ENCODE data around the gene CPED1.

Gene CPED1

DNA sequence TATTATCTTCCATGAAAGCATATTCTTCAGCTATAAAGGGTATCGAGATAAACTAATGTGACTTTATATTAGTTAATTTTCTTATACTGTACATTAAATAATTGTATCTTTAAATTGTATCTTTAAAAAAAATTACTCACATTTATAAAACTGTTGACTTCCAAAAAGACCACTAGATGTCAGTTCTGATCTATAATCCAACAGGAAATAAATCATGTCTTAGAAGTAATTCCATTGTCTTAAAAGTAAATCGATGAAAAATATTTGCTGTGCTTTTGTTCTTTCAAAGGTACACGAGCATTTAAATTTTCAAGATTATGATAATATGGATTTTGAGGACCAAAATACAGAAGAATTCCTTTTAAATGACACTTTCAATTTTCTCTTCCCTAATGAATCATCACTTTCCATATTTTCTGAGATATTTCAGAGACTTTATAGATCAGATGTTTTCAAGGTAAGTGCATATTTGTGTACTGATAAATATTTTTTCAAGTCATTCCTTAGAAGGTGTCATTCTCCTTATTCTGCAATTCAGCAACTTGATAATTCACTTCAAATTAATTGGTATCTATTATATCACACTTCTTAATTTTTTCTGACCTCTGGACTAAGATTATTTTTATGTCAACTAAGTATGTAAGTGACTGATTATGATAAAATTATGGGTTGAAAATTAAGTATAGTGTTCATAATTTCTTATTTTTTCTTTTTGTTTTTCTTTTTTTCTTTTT lies 138.5 kb downstream of the CPED1 start:
- no peak overlapping the region for H3K4me3 ChIP-seq (ENCODE audit: low read depth, low read length)

DNA sequence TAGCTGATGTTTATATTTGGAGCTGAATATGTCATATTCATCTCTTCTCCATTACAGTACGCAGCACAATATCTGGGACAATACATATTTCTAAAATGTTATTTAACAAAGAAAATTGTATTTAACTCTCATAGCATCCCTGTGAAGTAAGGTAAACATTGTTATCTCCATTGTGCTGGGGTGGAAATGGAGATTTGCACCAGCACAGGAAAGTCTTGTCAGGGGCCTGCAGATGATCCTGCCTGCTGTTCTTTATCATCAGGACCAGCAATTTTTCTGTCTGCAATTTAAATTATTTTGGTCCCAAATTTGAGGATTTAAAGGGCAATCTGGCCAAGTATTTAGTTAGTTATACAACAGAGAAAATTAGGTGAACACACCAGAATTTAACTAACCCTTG lies 144.4 kb downstream of the CPED1 start:
- no peak overlapping the region for H3K4me3 ChIP-seq (ENCODE audit: low read depth, low read length)

DNA sequence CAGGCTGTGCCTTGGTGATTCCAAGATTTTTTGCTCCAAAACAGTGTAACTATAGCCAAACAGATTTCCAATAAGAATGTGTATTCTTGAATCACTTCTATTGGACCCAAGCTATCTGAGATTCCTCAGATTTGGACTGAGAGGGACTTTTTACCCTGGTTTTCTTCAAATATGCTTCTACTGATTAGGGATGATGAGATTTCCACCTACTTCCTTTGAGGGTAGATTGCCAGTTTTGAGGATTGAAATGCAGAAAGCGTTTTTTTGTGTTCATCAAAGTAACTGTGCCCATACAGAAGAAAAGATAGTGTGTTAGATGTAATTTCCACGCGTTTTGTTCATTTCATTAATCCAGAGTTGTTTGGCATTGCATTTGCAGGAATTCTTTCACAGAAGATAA lies 144.9 kb downstream of the CPED1 start:
- no peak overlapping the region for H3K4me3 ChIP-seq (ENCODE audit: low read depth, low read length)

DNA sequence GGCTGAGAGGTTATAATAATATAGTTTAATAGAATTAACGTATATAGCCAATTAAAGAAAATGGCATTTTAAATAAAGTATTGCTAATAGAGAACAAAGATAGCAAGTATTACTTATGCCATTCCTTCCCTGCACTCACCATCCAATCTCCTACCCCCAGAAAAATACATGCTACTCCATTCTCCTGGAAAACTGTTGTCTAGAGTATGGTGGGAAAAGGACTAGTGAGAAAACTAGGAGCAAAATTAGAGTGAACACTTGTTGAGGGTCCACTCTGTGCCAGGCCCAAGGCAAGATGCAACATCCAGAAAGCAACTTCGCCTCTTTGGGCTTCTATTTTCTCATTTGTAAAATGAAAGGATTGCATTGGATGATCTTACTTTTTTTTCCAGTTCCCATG lies 149.1 kb downstream of the CPED1 start:
- H3K4me3 ChIP-seq (ENCODE audit: low read depth, low read length): no peak overlapping the region

DNA sequence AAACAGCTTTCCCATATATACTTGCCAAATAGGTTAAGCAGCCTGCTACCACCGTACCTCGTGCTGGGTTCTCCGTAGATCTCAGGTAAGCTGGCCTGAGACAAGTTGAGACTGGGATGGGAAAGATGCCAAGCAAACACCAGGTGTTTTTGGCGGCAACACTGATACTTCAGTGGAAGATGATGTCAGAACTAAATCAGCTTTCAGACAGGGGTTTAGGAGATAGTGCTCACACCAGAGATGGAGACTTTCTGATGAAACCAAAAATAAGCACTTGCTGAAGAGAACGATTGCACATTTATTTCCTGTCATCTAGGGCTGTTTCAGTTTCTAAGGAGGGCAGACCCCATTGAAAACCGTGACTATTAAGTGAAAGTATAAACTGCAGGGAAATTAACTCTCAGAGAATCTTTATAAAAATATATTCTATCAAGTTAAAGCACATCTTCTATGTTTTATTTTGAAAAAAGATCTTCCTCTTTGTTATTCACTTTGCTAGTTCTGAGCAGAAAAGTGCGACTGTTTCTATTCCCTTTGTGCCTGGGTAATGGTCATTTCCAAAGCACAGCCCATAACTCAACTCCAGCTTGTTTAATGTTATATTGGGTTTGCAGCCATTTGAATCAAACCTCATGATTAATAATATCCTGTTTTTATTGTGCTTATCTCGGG lies 149.9 kb downstream of the CPED1 start:
- H3K4me3 ChIP-seq (ENCODE audit: low read depth, low read length): no peak overlapping the region

DNA sequence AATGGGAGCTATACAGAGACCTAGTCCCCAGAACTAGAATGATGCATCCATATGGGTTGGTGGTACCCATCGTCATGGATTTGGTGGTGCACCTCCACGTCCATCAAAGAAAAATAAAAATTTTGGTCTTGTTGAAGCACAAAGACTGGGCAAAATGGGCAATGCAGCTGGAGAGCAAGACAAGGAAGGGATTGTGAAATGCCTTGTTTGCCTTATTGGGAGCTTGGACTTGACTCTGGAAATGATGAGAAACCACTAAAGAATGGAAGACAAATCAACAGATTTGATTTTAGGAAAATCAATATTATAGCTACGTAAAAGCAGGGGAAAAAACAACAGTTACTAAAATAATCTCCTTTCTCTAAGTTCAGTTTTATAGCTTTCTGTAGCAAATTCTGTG lies 150.9 kb downstream of the CPED1 start:
- H3K4me3 ChIP-seq (ENCODE audit: low read depth, low read length): no peak overlapping the region

DNA sequence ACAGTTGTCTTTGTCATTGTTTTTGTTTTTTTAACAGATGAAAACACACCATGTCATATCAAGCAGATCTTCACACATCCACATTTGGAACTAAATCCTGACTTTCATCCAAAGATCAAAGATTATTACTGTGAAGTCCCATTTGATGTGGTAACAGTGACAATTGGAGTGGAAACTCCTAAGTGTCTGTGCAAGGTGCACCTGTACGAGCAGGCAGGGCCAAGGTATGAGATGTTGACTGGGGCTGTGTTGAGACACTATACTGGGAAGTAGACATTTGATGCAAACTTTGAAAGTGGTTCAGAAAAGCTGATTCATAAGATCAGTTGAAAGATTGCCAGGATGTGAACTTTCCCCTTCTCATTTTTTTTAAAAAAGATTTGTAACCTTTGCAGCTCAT lies 152.3 kb downstream of the CPED1 start:
- no peak overlapping the region for H3K4me3 ChIP-seq (ENCODE audit: low read depth, low read length)

DNA sequence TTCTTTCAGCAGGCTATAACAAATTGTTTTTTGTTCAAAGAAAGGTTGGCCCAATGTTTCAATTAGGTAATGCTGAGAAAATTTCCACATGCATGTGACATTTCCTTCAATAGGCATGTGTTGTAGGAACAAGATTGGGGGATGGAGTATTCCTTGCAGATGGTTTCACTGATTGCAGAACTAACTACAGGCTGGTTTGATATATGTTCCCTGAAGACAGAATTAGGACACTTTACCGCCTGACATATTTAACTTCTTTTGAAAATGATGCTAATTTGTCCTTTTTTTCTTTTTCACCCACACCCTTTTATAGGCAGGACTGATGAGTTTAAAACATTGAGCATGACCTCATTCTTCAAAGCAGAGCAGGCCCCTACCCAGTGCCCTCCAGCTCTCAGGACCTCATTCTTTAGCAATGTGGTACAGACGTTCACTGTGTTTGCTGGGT lies 163.3 kb downstream of the CPED1 start:
- no peak overlapping the region for H3K4me3 ChIP-seq (ENCODE audit: low read depth, low read length)

DNA sequence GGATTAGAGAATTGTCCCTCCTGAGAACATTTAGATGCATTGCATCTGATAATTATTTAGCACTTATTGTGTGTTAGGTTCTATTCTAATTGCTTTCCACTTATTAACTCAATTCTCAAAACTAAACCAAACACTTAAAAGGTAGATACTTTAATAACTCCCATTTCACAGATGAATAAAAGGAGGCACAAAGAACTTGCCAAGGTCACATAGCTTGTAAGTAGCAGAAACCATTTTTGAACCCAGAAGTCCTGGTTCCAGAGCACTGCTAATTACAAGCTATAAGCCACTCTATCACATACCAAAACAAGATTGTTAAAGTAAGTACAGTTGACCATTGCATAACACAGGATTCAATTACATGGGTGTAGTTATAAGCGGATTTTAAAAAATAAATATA lies 164.9 kb downstream of the CPED1 start:
- H3K4me3 ChIP-seq (ENCODE audit: low read depth, low read length): no peak overlapping the region

DNA sequence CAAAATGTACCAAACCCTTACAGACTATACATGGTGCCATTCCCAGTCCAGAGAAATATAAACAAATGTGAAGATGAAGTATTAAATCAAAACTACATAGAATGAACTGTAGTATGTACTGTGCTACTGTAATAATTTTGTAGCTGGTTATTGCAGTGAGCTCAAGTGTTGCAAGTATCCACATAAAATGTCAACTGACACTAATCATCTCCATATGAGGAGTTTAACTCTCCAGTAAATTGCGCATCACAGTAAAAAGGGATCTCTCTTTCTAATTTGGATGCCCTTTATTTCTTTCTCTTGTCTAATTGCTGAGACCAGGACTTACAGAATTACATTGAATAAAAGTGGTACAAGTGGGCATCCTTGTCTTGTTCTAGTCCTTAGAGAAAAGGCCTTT lies 165.5 kb downstream of the CPED1 start:
- H3K4me3 ChIP-seq (ENCODE audit: low read depth, low read length): no peak overlapping the region

DNA sequence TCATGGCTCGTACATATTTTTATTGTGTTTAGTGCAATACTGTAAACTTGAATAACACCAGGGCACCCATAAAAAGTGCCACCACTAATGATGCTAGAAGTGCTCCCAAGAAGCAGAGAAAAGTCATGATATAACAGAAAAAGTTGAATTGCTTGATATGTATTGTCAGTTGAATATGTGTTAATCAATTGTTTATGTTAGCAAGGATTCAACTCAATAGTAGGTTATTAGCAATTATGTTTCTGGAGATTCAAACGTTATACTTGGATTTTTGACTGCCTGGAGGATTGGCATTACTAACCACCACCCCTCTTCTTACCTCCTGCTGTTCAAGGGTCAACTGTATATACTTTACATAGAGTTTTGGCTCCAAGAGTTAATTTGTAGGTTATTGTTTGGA lies 168.3 kb downstream of the CPED1 start:
- H3K4me3 ChIP-seq (ENCODE audit: low read depth, low read length): no peak overlapping the region

DNA sequence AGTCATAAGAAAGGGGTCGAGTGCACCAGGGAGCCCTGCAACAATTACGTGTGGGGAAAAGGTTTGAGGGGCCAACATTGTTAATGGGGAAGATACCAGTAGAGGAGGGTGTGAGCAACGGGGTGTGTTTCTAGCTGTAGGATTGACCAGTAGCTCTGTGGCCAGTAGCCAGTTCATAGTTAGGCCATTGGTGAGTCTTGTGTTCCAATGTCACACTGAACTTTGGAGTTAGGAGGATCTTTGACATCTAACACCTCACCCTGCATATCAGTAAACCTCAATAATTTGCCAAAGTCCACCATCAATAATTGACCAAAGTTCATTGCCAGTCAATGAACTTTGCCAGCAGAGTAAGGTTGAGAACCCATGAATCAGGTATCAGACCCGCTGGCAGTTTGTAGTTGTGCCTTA lies 168.8 kb downstream of the CPED1 start:
- no peak overlapping the region for H3K4me3 ChIP-seq (ENCODE audit: low read depth, low read length)

DNA sequence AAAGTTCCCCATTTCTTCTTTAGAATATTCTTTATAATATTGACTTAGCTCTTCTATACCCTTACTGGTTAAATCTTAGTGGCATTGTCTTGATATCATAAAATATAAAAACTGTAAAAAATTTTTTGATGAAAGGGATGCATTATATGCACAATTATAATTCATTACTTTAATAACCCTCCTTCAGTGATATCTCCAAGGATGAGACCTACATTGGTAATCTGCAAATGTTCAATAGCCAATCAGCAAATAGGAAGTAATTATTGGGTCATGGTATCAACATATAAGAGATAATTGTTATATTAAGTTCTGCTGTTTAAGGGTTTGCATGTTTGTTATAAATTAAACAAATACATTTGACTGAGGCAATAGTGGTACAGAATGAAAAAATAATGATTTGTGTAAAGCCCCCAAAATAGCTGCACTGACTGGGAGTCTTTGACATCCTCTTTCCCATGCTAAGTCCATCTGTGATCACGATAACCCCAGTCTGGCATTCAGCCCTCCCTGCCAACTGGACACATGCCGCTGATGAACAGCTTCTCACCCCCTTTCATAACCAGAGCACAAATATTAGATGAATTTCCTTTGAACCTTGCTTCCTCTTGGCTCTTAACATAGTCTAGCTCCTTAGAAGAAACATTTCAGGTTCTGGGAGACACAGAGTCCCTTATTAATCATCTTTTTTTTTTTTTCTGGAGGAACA lies 169.5 kb downstream of the CPED1 start:
- no peak overlapping the region for H3K4me3 ChIP-seq (ENCODE audit: low read depth, low read length)

DNA sequence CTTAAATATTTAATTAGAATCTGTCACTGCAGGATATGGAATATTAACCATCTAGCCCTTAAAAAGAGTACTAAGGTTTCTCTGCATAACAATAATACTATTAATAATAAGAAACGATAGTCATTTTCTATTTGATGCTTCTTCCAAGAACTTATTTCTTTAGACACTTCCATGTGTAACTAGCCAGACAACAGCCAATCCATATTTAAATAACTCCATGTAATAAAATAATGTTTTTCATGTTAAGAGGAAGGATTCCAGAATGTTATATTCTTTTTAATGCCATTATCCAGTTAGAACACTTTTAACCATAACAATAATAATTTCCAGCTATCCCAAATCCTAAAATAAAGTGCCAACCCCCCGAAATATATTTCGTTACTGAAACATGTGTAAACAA lies 170.2 kb downstream of the CPED1 start:
- no peak overlapping the region for H3K4me3 ChIP-seq (ENCODE audit: low read depth, low read length)

DNA sequence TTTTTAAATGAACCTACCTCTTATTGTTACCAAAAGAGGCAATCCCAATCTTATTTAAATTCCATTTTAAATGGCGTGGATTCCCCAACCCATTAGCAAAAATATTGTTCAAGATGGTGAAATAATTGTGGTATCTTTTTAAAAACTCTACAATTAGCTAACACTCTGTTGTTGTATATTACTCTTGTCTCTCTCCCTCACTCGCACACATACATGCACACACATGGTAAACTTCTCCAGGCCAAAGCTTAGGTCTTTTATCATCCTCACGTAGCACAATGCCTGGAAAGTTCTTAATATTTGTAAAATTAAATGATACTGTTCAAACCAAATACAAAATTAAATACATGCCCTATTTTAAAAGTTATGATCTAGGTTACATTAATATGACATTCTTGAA lies 171.0 kb downstream of the CPED1 start:
- H3K4me3 ChIP-seq (ENCODE audit: low read depth, low read length): no peak overlapping the region

DNA sequence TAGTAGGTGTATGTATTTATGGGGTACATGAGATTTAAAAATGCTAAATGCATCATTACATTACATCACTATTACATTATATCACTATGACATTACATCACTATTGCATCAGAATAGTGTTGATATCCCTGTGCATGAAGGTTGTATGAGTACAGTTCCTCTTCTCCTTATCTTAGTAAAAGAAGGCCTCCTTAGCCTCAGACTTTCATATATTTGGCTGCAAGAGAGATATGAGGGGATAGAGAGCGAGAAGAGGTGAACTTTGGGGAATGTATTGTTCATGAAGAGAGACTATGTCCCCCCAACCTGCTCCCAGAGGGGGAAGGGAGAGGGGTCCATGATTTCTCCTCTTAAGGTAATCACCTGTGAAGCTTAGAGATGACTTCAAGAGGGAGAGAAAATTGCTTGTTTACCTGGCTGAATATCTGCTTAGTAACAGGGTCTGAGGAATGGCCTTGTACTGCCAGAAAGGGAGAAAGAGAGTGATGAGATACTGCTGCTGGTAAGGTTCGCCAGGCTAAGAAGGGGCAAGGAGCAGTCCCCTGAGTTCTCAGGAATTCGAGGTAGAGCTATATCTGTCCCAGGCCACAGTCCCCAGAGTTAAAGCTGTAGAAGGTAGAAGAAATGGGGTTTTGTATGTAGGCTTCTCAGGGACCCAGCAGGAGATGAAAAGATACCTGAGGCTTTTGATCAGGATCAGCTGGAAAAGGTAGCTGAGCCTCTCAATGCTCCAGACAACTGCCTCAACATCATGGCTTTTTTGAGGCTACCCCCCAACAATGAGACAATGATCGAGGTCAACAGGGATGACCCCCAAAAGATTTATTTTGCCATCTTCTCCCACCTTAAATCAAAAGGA lies 171.9 kb downstream of the CPED1 start:
- H3K4me3 ChIP-seq (ENCODE audit: low read depth, low read length): no peak overlapping the region

DNA sequence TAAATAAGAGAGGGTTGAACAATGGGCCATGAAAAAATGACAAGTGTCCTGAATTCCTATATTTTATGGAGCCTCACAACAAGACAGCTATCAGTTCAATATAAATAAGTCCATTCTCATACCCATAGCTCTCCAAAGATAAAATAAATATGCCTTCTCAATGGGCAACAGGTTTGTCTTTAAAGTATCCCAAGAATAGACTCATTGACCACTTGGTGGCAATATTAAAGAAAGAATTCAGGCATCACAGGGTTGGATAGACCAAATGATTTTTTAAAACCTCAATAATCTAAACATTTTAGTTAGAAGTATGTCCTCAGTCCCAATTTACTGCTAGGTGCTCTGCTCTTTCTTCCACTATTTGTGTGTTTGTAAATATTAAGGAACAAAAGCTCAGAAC lies 175.2 kb downstream of the CPED1 start:
- no peak overlapping the region for H3K4me3 ChIP-seq (ENCODE audit: low read depth, low read length)

DNA sequence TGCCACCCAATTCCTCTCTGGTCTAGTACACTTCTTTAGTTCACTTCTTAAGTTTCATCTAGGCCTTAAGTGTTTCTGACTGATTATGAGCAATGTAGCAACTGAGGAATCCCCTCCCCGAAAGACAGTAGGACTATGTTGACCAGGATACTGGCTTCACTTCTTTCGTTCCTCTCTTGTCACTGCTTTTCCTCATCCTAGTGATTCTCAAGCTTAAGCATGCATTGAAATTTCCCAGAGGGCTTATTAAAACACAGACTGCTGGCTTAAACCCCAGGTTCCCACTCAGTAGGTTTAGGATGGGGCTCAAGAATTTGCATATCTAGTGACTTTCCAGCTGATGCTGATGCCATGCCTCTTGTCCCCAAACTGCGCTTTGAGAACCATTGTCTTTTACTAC lies 175.7 kb downstream of the CPED1 start:
- H3K4me3 ChIP-seq (ENCODE audit: low read depth, low read length): no peak overlapping the region

DNA sequence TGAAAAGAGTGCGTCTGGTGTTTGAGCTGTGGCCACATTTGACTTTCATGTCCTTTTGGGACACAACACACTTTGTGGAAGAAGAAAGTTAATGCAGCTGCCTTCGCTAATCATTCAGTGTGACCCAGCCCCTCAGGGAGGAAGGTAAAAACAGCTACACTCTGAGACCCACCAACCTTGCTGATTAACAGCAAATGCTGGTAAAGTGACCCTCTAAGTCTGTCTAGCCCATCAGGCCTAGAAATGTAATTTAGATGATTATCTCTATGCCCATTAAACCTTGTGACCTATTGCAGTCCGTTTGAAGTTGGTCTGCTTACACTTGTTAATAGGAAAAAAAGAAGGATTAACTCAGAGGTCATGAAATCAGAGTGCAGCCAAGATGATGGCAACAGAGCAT lies 178.4 kb downstream of the CPED1 start:
- H3K4me3 ChIP-seq (ENCODE audit: low read depth, low read length): no peak overlapping the region

DNA sequence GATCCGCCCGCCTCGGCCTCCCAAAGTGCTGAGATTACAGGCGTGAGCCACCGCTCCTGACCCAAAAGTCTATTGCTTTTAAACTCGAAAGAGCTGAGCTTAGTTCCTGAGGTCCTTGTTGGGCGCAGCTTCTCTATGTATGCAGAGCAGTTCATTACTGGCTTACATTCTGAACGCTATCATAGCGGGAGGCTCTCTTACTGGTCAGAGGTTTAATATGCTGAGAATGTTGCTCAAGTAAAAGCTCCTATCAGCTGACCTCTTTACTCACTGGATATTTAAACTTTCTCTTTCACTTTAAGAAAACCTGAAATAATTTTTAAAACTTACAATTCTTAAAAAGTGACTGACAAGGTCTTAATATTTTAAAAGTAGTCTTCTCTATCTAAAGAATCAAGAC lies 179.5 kb downstream of the CPED1 start:
- no peak overlapping the region for H3K4me3 ChIP-seq (ENCODE audit: low read depth, low read length)

DNA sequence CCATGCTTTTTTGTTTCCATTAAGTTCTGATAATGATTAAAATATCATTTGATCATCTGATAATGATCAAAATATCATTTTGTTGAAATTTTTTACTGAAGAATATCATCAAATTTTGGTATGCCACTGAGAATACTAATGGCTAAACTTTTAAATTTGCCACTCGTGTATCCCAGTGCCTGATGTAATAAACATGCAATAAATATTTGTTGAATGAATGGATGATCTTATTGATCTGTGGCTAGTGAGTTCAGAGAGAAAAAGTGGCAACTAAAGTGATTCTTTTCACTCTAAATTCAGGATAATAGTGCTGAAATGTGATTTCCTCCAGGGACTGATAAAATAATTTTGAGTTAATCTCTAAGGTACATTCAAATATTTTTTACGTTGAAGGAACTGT lies 181.0 kb downstream of the CPED1 start:
- no peak overlapping the region for H3K4me3 ChIP-seq (ENCODE audit: low read depth, low read length)
